Activated T-cell treated with anti-CD3 and anti-CD28 coated beads, Interleukin-2, amount 50 U/mL, for 4 hours (primary cell): Measurements from ENCODE around the gene PCDHA1. TPM values are rescaled to one million over a fixed set of nuclear protein-coding genes. Genes with fewer than 3 reads are reported as not detected.
"Not testable (repeated sequence)": the region's sequence is repeated elsewhere in the genome, so short reads cannot be mapped to it uniquely, and the experiment has no call there.

Source experiments
- ATAC-seq, 2 donors: fragments of 200-7000 bp; cut with Tn5 transposase; one replicate each; pipeline ENCODE4 v1.10.0; 2021
- DNase-seq: peaks from one replicate; pipeline ENCODE4 v3.0.0-alpha.2; 2020
- H3K27me3 Mint-ChIP-seq: one replicate; pipeline ENCODE4 v1.8.0; 2021; ENCODE audit warnings: low read depth, mixed read lengths
- H3K36me3 Mint-ChIP-seq: one replicate; pipeline ENCODE4 v1.8.0; 2022; ENCODE audit warnings: mixed read lengths; ENCODE audit not compliant: insufficient read depth
- H3K4me1 Mint-ChIP-seq: one replicate; pipeline ENCODE4 v1.8.0; 2021; ENCODE audit warnings: low read depth, mixed read lengths
- H3K4me3 Mint-ChIP-seq: one replicate; pipeline ENCODE4 v1.8.0; 2021; ENCODE audit warnings: mild to moderate bottlenecking, moderate library complexity, mixed read lengths
- H3K9me3 Mint-ChIP-seq: one replicate; pipeline ENCODE4 v1.8.0; 2021; ENCODE audit warnings: mixed read lengths
- total RNA-seq, 3 donors: library from RNA; stranded (reverse); gene quantifications; one replicate each; pipeline ENCODE4 v1.2.1, GENCODE V29; 2021

PCDHA1 gene
- not detected for total RNA-seq

DNA sequence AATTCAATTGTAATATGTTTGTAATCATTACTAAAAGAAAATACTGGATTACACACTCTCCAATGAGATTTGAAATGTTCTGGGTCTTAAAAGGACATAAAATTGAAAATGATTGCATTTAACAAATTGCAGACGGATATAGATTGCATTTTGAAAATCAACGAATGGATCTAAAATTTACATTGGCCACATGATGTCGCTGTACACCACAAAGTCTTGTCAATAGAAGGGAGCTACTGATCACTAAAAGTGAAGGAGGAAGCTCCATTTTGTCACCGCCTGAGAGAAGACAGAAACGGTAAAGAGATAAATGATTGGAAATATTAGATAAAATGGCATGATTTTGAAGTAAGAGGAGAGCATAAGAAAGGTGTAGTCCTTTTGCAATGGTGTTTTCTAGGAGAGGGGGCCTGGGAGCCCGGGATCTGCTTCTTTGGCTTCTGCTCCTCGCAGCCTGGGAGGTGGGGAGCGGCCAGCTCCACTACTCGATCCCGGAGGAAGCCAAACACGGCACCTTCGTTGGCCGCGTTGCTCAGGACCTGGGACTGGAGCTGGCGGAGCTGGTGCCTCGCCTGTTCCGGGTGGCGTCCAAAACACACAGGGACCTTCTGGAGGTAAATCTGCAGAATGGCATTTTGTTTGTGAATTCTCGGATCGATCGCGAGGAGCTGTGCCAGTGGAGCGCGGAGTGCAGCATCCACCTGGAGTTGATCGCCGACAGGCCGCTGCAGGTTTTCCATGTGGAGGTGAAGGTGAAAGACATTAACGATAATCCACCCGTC lies at the start of gene PCDHA1:
Gene PCDHA1 (plus strand): TSS at position 236 of the 782 bp plus-strand sequence.
- no peak for DNase-seq
- no peak for ATAC-seq

DNA sequence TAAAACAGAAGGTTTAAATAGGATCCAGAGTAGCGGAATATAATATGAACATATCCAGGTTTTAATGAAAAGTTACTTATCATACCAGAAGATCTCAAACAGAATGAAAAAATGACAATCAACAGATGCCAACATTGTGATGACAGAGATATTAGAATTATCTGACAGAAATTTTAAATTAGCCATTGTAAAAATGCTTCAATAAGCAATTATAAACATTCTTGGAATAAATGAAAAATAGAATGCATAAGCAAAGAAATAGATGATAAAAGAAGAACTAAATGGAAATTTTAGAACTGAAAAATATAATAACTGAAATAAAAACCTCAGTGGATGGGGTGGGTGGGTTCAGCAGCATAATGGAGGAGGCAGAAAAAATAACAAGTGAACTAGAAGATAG lies 48.5 kb upstream of the PCDHA1 start:
- Mint-ChIP-seq H3K36me3 (no peaks in the 10 kb centered on the region), H3K27me3 (peaks cover 26% of the 10 kb centered on the region), H3K4me3 (no peak overlapping the region), H3K4me1 (no peaks in the 10 kb centered on the region), H3K9me3 (peaks cover 15% of the 10 kb centered on the region)
- DNase-seq: no peak
- ATAC-seq: no peak

More for the DNA sequence above, at the start of gene PCDHA1:
- Mint-ChIP-seq H3K36me3 (peaks cover 4% of the 10 kb centered on the region), H3K27me3 (peaks cover 30% of the 10 kb centered on the region), H3K4me3 (no peak within 1 kb of the TSS), H3K9me3 (peaks cover 46% of the 10 kb centered on the region), H3K4me1 (peaks cover 2% of the 10 kb centered on the region)

DNA sequence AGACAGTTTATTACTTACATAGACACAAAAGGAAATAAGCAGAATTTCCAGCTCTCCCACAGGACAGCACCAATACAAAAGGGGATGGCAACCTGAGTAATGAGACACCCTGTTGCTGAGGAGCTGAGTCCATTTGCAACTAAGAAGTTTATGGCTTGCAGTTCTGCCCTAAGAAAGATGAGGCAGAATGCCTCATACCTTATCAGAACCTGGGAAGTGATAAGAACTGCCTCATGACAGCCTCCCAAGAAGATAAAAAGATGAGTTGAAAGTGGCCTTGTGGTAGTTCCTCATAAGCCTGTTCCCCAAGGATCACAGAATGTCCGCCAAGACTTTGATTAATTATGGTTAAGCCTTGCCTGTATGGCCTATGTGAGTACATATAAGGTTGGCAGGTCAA lies 44.0 kb upstream of the PCDHA1 start:
- Mint-ChIP-seq H3K36me3 (no peaks in the 10 kb centered on the region), H3K4me3 (no peak overlapping the region), H3K4me1 (no peaks in the 10 kb centered on the region), H3K9me3 (peaks cover 23% of the 10 kb centered on the region), H3K27me3 (peaks cover 6% of the 10 kb centered on the region)
- no peak for ATAC-seq
- DNase-seq: no peak

DNA sequence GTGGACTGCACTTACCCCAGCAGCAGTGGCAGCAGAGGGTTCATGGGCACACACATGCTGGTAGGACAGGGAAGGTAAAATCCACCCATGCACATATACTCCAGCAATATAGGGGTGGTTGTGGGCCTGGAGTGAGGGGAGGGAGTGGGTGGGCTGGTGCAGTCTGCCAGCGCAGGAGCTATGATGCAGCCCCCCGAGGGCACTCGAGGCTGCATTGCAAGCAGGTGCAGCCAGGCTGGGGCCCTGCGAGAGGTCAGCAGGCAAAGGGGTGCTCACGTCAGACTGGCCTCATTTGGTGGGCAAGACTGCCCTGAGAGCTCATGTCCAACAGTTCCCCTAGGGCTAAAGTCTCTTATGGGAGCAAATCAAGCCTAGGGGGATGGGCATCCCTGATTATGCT lies 32.4 kb upstream of the PCDHA1 start:
- Mint-ChIP-seq H3K9me3 (peaks cover 84% of the 10 kb centered on the region), H3K36me3 (peaks cover 6% of the 10 kb centered on the region), H3K27me3 (peaks cover 3% of the 10 kb centered on the region), H3K4me1 (no peaks in the 10 kb centered on the region), H3K4me3 (no peak overlapping the region)
- DNase-seq (no peak), ATAC-seq (no peak)

DNA sequence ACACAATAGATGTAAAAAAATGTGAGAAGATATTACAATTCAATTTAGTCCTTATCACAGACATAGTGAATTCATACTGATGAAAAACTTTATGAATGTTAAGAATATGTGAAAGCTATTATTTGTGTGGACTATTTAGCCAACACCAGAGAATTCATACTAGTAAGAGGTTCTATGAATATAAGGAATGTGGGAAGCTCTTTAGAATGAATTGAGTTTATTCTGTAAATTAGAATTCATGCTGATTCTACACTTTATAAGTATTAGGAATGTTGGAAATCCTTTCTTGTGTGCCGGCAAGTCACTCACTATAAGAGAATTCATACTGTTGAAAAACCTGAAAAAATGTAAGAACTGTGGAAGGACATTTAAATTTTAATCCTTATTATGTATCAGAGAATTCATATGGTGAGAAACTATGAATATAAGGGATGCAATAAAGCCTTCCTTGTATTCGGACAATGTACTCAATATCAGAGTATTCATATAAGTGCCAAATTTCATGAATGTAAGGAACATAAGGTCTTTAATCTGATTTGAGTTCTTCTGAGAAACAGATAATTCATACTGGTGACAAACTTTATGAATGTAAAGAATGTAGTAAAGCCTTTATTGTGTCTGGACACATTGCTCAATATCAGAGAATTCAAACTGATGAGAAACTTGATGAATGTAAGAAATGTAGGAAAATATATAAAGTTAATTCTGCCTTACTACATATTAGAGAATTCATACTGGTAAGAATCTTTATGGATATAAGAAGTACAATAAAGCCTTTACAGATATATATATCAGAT lies 21.6 kb upstream of the PCDHA1 start:
- Mint-ChIP-seq H3K4me1 (no peaks in the 10 kb centered on the region), H3K36me3 (peaks cover 1% of the 10 kb centered on the region), H3K27me3 (no peaks in the 10 kb centered on the region), H3K9me3 (peaks cover 43% of the 10 kb centered on the region), H3K4me3 (no peak overlapping the region)
- ATAC-seq: no peak
- DNase-seq: no peak

DNA sequence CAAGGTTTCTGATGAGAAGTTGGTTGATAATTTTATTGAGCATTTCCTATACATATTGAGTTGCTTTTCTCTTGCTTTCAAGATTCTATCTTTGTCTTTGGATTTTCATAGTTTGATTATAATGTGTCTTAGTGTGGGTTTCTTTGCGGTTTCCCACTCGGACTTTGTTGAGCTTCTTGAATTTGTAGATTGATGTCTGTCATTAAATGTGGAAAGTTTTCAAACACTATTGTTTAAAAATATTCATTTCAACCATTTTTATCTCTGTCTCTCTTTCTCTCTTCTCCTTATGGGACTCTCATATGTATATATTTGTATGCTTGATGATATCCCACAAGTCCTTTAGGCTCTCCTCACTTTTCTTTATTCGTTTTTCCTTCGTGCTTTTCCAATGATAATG lies 18.5 kb upstream of the PCDHA1 start:
- Mint-ChIP-seq H3K4me3 (no peak overlapping the region), H3K4me1 (no peaks in the 10 kb centered on the region), H3K9me3 (peaks cover 65% of the 10 kb centered on the region), H3K36me3 (peaks cover 3% of the 10 kb centered on the region), H3K27me3 (no peaks in the 10 kb centered on the region)
- DNase-seq (no peak), ATAC-seq (no peak)

DNA sequence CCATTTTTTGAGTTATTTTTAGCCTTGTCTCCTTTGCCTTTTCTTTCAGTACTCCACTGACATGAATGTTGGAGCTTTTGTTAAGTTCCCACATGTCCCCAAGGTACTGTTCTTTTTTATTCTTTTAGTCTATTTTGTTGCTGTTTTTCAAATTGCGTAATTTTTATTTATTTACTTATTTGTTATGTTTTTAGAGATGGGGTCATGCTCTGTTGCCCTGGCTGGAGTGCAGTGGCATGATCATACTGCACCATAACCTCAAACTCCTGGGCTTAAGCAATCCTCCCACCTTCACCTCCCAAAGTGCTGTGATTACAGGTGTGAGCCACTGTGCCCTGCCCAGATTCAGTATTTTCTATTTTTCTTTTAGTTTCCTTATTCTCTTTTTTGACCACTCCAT lies 5.4 kb upstream of the PCDHA1 start:
- no peak for DNase-seq
- no peak for ATAC-seq
- Mint-ChIP-seq H3K9me3 (peaks cover 68% of the 10 kb centered on the region), H3K4me3 (no peak overlapping the region), H3K4me1 (no peaks in the 10 kb centered on the region), H3K27me3 (peaks cover 10% of the 10 kb centered on the region), H3K36me3 (peaks cover 2% of the 10 kb centered on the region)

DNA sequence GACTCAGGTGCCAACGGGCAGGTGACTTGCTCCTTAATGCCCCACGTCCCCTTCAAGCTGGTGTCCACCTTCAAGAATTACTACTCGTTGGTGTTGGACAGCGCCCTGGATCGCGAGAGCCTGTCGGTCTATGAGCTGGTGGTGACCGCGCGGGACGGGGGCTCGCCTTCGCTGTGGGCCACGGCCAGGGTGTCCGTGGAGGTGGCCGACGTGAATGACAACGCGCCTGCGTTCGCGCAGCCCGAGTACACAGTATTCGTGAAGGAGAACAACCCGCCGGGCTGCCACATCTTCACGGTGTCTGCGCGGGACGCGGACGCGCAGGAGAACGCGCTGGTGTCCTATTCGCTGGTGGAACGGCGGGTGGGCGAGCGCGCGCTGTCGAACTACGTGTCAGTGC lies 1.5 kb downstream of the PCDHA1 start:
- H3K27me3 Mint-ChIP-seq: peaks cover 39% of the 10 kb centered on the region

DNA sequence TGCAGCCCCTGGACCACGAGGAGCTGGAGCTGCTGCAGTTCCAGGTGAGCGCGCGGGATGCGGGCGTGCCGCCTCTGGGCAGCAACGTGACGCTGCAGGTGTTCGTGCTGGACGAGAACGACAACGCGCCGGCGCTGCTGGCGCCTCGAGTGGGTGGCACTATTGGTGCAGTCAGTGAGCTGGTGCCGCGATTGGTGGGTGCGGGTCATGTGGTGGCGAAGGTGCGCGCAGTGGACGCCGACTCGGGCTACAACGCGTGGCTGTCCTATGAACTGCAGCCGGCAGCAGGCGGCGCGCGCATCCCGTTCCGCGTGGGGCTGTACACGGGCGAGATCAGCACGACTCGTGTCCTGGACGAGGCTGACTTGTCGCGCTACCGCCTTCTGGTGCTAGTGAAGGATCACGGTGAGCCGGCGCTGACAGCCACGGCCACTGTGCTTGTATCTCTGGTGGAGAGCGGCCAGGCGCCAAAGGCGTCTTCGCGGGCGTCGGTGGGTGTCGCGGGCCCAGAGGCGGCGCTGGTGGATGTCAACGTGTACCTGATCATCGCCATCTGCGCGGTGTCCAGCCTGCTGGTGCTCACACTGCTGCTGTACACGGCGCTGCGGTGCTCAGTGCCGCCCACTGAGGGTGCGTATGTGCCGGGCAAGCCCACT lies 2.0 kb downstream of the PCDHA1 start:
- not testable (repeated sequence) for ATAC-seq, H3K4me1 Mint-ChIP-seq, H3K4me3 Mint-ChIP-seq, H3K36me3 Mint-ChIP-seq, DNase-seq
- H3K27me3 Mint-ChIP-seq: peaks cover 43% of the 10 kb centered on the region
- peaks cover 46% of the 10 kb centered on the region for H3K9me3 Mint-ChIP-seq

More for the DNA sequence above, 1.5 kb downstream of the PCDHA1 start:
- H3K9me3 Mint-ChIP-seq: peaks cover 46% of the 10 kb centered on the region
- ATAC-seq, H3K4me3 Mint-ChIP-seq, DNase-seq, H3K4me1 Mint-ChIP-seq, H3K36me3 Mint-ChIP-seq: not testable (repeated sequence)

DNA sequence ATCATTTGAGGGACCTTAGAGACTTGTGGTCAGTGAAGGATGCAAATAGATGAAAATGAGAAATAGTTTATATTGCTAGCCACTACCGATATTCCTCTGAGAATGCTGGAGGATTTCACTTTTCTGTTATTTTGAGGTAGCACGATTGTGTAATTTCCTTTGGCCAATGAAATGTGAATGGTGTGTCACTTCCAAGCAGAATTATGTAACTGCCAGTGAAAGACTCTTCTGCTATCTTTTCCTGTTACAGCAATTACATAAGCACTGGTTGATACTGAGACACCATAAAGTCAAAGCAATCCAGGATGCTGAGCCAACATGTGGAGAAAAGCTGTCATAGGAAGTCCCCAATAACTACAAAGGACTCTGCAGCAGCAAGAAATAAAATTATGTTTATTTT lies 5.1 kb downstream of the PCDHA1 start:
- Mint-ChIP-seq H3K4me1 (no peaks in the 10 kb centered on the region), H3K36me3 (peaks cover 5% of the 10 kb centered on the region), H3K27me3 (peaks cover 45% of the 10 kb centered on the region), H3K9me3 (peaks cover 45% of the 10 kb centered on the region), H3K4me3 (no peak overlapping the region)
- no peak for ATAC-seq
- DNase-seq: no peak

DNA sequence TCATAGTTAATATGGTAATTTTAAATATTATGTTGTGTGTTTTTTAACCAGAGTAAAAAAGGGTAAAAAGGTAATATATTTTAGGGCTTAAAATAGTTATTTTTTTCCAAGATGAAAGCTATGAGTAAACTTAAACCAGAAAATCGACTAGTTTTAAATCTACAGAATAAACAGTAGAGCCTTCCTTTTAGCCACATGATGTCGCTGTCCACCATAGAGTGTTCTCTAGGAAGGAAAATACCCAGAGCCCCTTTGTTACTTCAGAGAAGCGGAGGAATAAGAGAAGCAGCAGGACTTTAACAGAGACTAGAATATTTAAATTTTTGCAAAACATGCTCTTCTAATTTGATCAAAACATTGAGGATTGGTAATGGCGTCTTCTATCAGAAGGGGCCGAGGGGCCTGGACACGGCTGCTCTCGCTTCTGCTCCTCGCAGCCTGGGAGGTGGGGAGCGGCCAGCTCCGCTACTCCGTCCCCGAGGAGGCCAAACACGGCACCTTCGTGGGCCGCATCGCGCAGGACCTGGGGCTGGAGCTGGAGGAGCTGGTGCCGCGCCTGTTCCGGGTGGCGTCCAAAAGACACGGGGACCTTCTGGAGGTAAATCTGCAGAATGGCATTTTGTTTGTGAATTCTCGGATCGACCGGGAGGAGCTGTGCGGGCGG lies 8.8 kb downstream of the PCDHA1 start, which contains the start of gene PCDHA2:
Gene PCDHA2 (plus strand): TSS at position 258 of the 664 bp plus-strand sequence.
- DNase-seq (no peak), ATAC-seq (no peak)
- Mint-ChIP-seq H3K36me3 (peaks cover 3% of the 10 kb centered on the region), H3K4me1 (no peaks in the 10 kb centered on the region), H3K4me3 (no peak within 1 kb of the TSS), H3K9me3 (peaks cover 41% of the 10 kb centered on the region), H3K27me3 (peaks cover 35% of the 10 kb centered on the region)

DNA sequence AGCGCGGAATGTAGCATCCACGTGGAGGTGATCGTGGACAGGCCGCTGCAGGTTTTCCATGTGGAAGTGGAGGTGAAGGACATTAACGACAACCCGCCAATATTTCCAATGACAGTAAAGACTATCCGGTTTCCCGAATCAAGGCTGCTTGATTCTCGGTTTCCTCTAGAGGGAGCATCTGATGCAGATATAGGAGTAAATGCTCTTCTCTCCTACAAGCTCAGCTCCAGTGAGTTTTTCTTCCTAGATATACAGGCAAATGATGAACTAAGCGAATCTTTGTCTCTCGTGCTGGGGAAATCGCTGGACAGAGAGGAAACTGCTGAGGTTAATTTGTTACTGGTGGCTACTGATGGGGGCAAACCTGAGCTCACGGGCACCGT lies 9.3 kb downstream of the PCDHA1 start:
- H3K4me1 Mint-ChIP-seq: no peaks in the 10 kb centered on the region
- H3K36me3 Mint-ChIP-seq: peaks cover 2% of the 10 kb centered on the region
- H3K4me3 Mint-ChIP-seq: no peak overlapping the region
- peaks cover 43% of the 10 kb centered on the region for H3K9me3 Mint-ChIP-seq
- no peak for DNase-seq
- H3K27me3 Mint-ChIP-seq: peaks cover 36% of the 10 kb centered on the region
- ATAC-seq: no peak

DNA sequence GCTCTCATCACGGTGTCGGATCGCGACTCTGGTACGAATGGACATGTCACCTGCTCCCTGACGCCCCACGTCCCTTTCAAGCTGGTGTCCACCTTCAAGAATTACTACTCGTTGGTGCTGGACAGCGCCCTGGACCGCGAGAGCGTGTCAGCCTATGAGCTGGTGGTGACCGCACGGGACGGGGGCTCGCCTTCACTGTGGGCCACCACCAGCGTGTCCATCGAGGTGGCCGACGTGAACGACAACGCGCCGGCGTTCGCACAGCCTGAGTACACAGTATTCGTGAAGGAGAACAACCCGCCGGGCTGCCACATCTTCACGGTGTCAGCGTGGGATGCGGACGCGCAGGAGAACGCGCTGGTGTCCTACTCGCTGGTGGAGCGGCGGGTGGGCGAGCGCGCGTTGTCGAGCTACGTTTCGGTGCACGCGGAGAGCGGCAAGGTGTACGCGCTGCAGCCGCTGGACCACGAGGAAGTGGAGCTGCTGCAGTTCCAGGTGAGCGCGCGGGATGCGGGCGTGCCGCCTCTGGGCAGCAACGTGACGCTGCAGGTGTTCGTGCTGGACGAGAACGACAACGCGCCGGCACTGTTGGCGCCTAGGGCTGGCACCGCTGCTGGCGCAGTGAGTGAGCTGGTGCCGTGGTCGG lies 10.3 kb downstream of the PCDHA1 start:
- not testable (repeated sequence) for DNase-seq, H3K36me3 Mint-ChIP-seq, H3K4me3 Mint-ChIP-seq, ATAC-seq, H3K4me1 Mint-ChIP-seq
- Mint-ChIP-seq H3K27me3 (peaks cover 33% of the 10 kb centered on the region), H3K9me3 (peaks cover 36% of the 10 kb centered on the region)

DNA sequence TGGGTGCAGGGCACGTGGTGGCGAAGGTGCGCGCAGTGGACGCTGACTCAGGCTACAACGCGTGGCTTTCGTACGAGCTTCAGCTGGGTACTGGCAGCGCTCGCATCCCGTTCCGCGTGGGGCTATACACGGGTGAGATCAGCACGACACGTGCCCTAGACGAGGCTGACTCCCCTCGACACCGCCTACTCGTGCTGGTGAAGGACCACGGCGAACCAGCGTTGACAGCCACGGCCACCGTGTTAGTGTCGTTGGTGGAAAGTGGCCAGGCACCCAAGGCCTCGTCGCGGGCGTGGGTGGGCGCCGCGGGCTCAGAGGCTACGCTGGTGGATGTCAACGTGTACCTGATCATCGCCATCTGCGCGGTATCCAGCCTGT lies 10.8 kb downstream of the PCDHA1 start:
- Mint-ChIP-seq H3K9me3 (peaks cover 34% of the 10 kb centered on the region), H3K27me3 (peaks cover 32% of the 10 kb centered on the region), H3K4me3 (no peak overlapping the region), H3K36me3 (peaks cover 2% of the 10 kb centered on the region), H3K4me1 (no peaks in the 10 kb centered on the region)
- DNase-seq (no peak), ATAC-seq (no peak)
